Lung (tissue), 12 donors: ENCODE results near the gene HELZ2. TPM values are rescaled to one million over a fixed set of nuclear protein-coding genes. Genes with fewer than 3 reads are reported as not detected.
A peak's percentile ranks its signal among the peaks of the same experiment; 100 is the strongest.

Experiments
- ATAC-seq: fragments of 200-7000 bp; cut with Tn5 transposase; one replicate; pipeline ENCODE4 v1.9.1; 2020; ENCODE audit warnings: moderate number of reproducible peaks; ENCODE audit not compliant: insufficient read depth, low FRiP score
- DNase-seq, 3 donors: peaks; one replicate each; pipeline ENCODE4 v3.0.0-alpha.2; 2013 to 2017
- H3K27ac ChIP-seq, 2 donors: one replicate each; pipeline ENCODE4 v1.5.1; 2013; ENCODE audit warnings: mild to moderate bottlenecking in 2 of 2, moderate library complexity in 2 of 2, control low read depth in 1 of 2, inconsistent platforms in 1 of 2, low read depth in 1 of 2, low read length in 1 of 2
- H3K27me3 ChIP-seq, 3 donors: one replicate each; pipeline ENCODE4 v1.5.1; 2013; ENCODE audit warnings: low read length in 2 of 3; ENCODE audit not compliant: control insufficient read depth in 3 of 3, insufficient read depth in 3 of 3
- H3K36me3 ChIP-seq, 4 donors: one replicate each; pipeline ENCODE4 v1.5.1; 2013; ENCODE audit warnings: low read length in 4 of 4, mild to moderate bottlenecking in 1 of 4, moderate library complexity in 1 of 4; ENCODE audit not compliant: control insufficient read depth in 4 of 4, insufficient read depth in 4 of 4
- H3K4me1 ChIP-seq, 5 donors: one replicate each; pipeline ENCODE4 v1.5.1; 2013; ENCODE audit warnings: low read length in 5 of 5, mild to moderate bottlenecking in 2 of 5, moderate library complexity in 1 of 5; ENCODE audit not compliant: control insufficient read depth in 5 of 5, insufficient read depth in 5 of 5
- H3K4me3 ChIP-seq: one replicate; pipeline ENCODE4 v1.5.1; 2013; ENCODE audit warnings: mild to moderate bottlenecking, control low read depth, moderate library complexity
- H3K9ac ChIP-seq, 2 donors: one replicate each; pipeline ENCODE4 v1.5.1; 2013; ENCODE audit warnings: low read length in 2 of 2, control low read depth in 1 of 2; ENCODE audit not compliant: insufficient read depth in 1 of 2
- H3K9me3 ChIP-seq, 4 donors: one replicate each; pipeline ENCODE4 v1.5.1; 2013; ENCODE audit warnings: low read length in 3 of 4, mild to moderate bottlenecking in 1 of 4, moderate library complexity in 1 of 4; ENCODE audit not compliant: control insufficient read depth in 4 of 4, insufficient read depth in 3 of 4
- WGBS, 2 donors: extraction: QIAGEN DNeasy Blood & Tissue Kit; methylation state at CpG; one replicate each; pipeline ENCODE4 v1.1.7; 2013; 5-methylcytosine and 5-hydroxymethylcytosine counted together
- polyA plus RNA-seq, 2 donors: library from polyadenylated mRNA; stranded (reverse); fragments of 200-250 nt; gene quantifications; one replicate each; pipeline ENCODE4 v1.2.1, GENCODE V29; 2013
- total RNA-seq, 2 donors: library from RNA; depleted of rRNA in 1 of 2; stranded (reverse); fragments of >200 nt in 1 of 2; gene quantifications; one replicate each; pipeline ENCODE4 v1.2.1, GENCODE V29; 2014 to 2021
- TF ChIP-seq, protein P1 (sequence below): IDR thresholded peaks from 2 replicates; pipeline ENCODE4 v1.5.1; 2012; ENCODE audit warnings: mild to moderate bottlenecking; ENCODE audit errors: control extremely low read depth, extremely low read depth
- donor health status: control.
- donor health status: control.
- donor health status: Bipolar disorder and iron deficiency.
- donor health status: healthy.
- donor health status: DM: yes; HTN: yes; CAD: no.

The HELZ2 gene
- total and polyA plus RNA-seq, 4 donors = 9.0 to 47.2 (median 25.4) TPM

- Histone ChIP-seq H3K9me3 (peaks cover 0 to 5% (median 0%) of the 10 kb centered on the region in 4 donors), H3K36me3 (peaks cover 0 to 22% (median 14%) of the 10 kb centered on the region in 4 donors), H3K27me3 (no peaks in the 10 kb centered on the region), H3K27ac (no peak overlapping the region), H3K4me3 (no peak overlapping the region), H3K9ac (no peak overlapping the region), H3K4me1 (peaks cover 0 to 21% (median 7%) of the 10 kb centered on the region in 5 donors)
- ATAC-seq = no peak
- WGBS, 2 donors = 10 to 25% methylated on average over 2 of the region's 2 CpGs
- DNase-seq = peak in 1 of 3 donors; percentile 16
- TF ChIP-seq, protein P1, sequence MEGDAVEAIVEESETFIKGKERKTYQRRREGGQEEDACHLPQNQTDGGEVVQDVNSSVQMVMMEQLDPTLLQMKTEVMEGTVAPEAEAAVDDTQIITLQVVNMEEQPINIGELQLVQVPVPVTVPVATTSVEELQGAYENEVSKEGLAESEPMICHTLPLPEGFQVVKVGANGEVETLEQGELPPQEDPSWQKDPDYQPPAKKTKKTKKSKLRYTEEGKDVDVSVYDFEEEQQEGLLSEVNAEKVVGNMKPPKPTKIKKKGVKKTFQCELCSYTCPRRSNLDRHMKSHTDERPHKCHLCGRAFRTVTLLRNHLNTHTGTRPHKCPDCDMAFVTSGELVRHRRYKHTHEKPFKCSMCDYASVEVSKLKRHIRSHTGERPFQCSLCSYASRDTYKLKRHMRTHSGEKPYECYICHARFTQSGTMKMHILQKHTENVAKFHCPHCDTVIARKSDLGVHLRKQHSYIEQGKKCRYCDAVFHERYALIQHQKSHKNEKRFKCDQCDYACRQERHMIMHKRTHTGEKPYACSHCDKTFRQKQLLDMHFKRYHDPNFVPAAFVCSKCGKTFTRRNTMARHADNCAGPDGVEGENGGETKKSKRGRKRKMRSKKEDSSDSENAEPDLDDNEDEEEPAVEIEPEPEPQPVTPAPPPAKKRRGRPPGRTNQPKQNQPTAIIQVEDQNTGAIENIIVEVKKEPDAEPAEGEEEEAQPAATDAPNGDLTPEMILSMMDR = no peak
These were observed 48.1 kb downstream of the HELZ2 start for GRCh38 chr20:63525971-63526370.

DNA sequence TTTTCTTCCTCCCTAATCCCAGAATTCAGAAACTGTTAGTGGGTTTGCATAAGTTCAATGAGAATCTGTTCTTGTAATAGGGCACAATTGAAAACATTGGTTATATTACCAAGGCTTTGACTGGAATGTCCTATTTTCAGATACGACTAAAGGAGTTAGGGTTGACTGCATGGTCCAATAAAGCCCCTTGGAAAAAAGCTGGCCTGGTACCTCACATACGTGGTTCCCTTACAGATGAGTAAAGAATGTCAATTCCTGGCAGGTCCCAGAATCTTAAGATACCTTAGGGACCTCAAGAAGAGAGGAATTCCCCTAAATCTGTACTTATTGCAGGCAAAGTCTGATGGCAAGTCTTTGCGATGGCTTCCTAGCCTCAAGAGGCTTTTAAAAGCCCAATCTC is 48.9 kb downstream of the HELZ2 start:
- peaks cover 0 to 21% (median 7%) of the 10 kb centered on the region in 5 donors for H3K4me1 ChIP-seq
- no peak overlapping the region for H3K27ac ChIP-seq
- TF ChIP-seq, protein P1 = no peak
- no peak overlapping the region for H3K9ac ChIP-seq
- 73 to 75% methylated on average over 3 of the region's 3 CpGs for WGBS, 2 donors
- H3K9me3 ChIP-seq = peaks cover 0 to 5% (median 0%) of the 10 kb centered on the region in 4 donors
- DNase-seq (no peak), ATAC-seq (no peak)
- H3K4me3 ChIP-seq = no peak overlapping the region
- no peaks in the 10 kb centered on the region for H3K27me3 ChIP-seq
- H3K36me3 ChIP-seq = peaks cover 0 to 22% (median 14%) of the 10 kb centered on the region in 4 donors

Other genes with a start within 250 kb of the HELZ2 start
- 1 to 10 TPM in 1 of 2 donors, under 1 TPM in 1; 0.85 to 1.1 TPM for gene CHRNA4, start 212.9 kb downstream of the HELZ2 start, total RNA-seq
- gene CHRNA4, start 212.9 kb downstream of the HELZ2 start, polyA plus RNA-seq = under 1 TPM; 0.01 to 0.06 TPM
- 1 to 10 TPM in 1 of 2 donors, under 1 TPM in 1; 0.28 to 6.8 TPM for gene KCNQ2, start 101.6 kb downstream of the HELZ2 start, total RNA-seq
- gene KCNQ2, start 101.6 kb downstream of the HELZ2 start, polyA plus RNA-seq = under 1 TPM in 1 of 2 donors, not detected in 1; 0.18 TPM
- gene EEF1A2, start 75.2 kb downstream of the HELZ2 start, total RNA-seq = 1 to 10 TPM; 1.3 to 1.9 TPM
- under 1 TPM; 0.47 to 0.73 TPM for gene EEF1A2, start 75.2 kb downstream of the HELZ2 start, polyA plus RNA-seq
- 100 to 1,000 TPM in 1 of 2 donors, 10 to 100 TPM in 1; 36.9 to 545 TPM for gene PPDPF, start 53.5 kb downstream of the HELZ2 start, total RNA-seq
- 100 to 1,000 TPM; 409 to 540 TPM for gene PPDPF, start 53.5 kb downstream of the HELZ2 start, polyA plus RNA-seq
- gene PTK6, start 36.9 kb downstream of the HELZ2 start, total RNA-seq = 1 to 10 TPM in 1 of 2 donors, under 1 TPM in 1; 0.34 to 5.1 TPM
- gene PTK6, start 36.9 kb downstream of the HELZ2 start, polyA plus RNA-seq = 1 to 10 TPM; 3.1 to 4.3 TPM
- not detected for gene SRMS, start 26.5 kb downstream of the HELZ2 start, total RNA-seq
- under 1 TPM in 1 of 2 donors, not detected in 1; 0.06 TPM for gene SRMS, start 26.5 kb downstream of the HELZ2 start, polyA plus RNA-seq
- gene FNDC11, start 20.1 kb downstream of the HELZ2 start, total RNA-seq = 1 to 10 TPM; 2.6 to 3.2 TPM
- gene FNDC11, start 20.1 kb downstream of the HELZ2 start, polyA plus RNA-seq = 1 to 10 TPM; 1.0 to 2.0 TPM
- gene GMEB2, start 52.9 kb upstream of the HELZ2 start, total RNA-seq = 10 to 100 TPM in 1 of 2 donors, 1 to 10 TPM in 1; 7.6 to 12.9 TPM
- gene GMEB2, start 52.9 kb upstream of the HELZ2 start, polyA plus RNA-seq = 10 to 100 TPM in 1 of 2 donors, 1 to 10 TPM in 1; 9.0 to 11.6 TPM
- 10 to 100 TPM; 15.8 to 18.2 TPM for gene STMN3, start 79.2 kb upstream of the HELZ2 start, total RNA-seq
- gene STMN3, start 79.2 kb upstream of the HELZ2 start, polyA plus RNA-seq = 10 to 100 TPM; 13.6 to 20.9 TPM
- gene RTEL1, start 84.1 kb upstream of the HELZ2 start, total RNA-seq = 10 to 100 TPM; 19.7 to 45.8 TPM
- gene RTEL1, start 84.1 kb upstream of the HELZ2 start, polyA plus RNA-seq = 10 to 100 TPM; 12.4 to 15.6 TPM
- gene TNFRSF6B, start 122.4 kb upstream of the HELZ2 start, total RNA-seq = 10 to 100 TPM in 1 of 2 donors, 1 to 10 TPM in 1; 1.6 to 19.8 TPM
- gene TNFRSF6B, start 122.4 kb upstream of the HELZ2 start, polyA plus RNA-seq = 100 to 1,000 TPM in 1 of 2 donors, 10 to 100 TPM in 1; 45.5 to 195 TPM
- gene ARFRP1, start 133.7 kb upstream of the HELZ2 start, total RNA-seq = 10 to 100 TPM; 29.8 to 56.0 TPM
- gene ARFRP1, start 133.7 kb upstream of the HELZ2 start, polyA plus RNA-seq = 10 to 100 TPM; 43.9 to 50.8 TPM
- 10 to 100 TPM; 18.3 to 32.9 TPM for gene ZGPAT, start 133.8 kb upstream of the HELZ2 start, total RNA-seq
- gene ZGPAT, start 133.8 kb upstream of the HELZ2 start, polyA plus RNA-seq = 10 to 100 TPM; 34.5 to 45.0 TPM
- 1 to 10 TPM; 6.2 to 9.0 TPM for gene LIME1, start 162.4 kb upstream of the HELZ2 start, total RNA-seq
- gene LIME1, start 162.4 kb upstream of the HELZ2 start, polyA plus RNA-seq = 10 to 100 TPM; 11.3 to 19.9 TPM
- 100 to 1,000 TPM in 1 of 2 donors, 10 to 100 TPM in 1; 18.8 to 121 TPM for gene SLC2A4RG, start 165.5 kb upstream of the HELZ2 start, total RNA-seq
- 10 to 100 TPM; 41.6 to 81.1 TPM for gene SLC2A4RG, start 165.5 kb upstream of the HELZ2 start, polyA plus RNA-seq